Measurements from ENCODE around the gene SCN9A. TPM values are rescaled to one million over a fixed set of nuclear protein-coding genes. Genes with fewer than 3 reads are reported as not detected.
"Not testable (repeated sequence)": the region's sequence is repeated elsewhere in the genome, so short reads cannot be mapped to it uniquely, and the experiment has no call there.

The SCN9A gene
- polyA plus RNA-seq, 1 donor from 2014 or later: 10.4 TPM

DNA sequence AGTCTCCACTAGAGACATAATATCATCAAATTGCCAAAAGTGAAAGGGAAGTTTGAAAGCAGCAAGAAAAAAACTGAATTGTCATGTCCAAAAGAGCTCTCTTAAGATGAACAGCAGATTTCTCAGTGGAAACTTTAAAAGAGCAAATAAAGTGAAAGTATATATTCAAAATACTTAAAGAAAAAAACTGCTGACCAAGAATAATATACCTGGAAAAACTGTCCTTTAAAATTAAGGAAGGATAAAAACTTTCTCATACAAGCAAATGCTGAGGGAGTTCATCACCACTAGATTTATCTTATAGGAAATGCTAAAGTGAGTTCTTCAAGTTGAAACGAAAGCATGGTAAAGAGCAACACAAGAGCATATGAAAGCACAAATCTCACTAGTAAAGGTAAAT, 164.7 kb downstream of the SCN9A start:
- peaks cover 4% of the 10 kb centered on the region for H3K9me3 ChIP-seq (ENCODE audit: low read length)
- no peaks in the 10 kb centered on the region for H3K27me3 ChIP-seq (ENCODE audit: insufficient read depth, low read depth, low read length)
- no peaks in the 10 kb centered on the region for H3K36me3 ChIP-seq (ENCODE audit: insufficient read depth, low read length)
- TF ChIP-seq, protein P1, sequence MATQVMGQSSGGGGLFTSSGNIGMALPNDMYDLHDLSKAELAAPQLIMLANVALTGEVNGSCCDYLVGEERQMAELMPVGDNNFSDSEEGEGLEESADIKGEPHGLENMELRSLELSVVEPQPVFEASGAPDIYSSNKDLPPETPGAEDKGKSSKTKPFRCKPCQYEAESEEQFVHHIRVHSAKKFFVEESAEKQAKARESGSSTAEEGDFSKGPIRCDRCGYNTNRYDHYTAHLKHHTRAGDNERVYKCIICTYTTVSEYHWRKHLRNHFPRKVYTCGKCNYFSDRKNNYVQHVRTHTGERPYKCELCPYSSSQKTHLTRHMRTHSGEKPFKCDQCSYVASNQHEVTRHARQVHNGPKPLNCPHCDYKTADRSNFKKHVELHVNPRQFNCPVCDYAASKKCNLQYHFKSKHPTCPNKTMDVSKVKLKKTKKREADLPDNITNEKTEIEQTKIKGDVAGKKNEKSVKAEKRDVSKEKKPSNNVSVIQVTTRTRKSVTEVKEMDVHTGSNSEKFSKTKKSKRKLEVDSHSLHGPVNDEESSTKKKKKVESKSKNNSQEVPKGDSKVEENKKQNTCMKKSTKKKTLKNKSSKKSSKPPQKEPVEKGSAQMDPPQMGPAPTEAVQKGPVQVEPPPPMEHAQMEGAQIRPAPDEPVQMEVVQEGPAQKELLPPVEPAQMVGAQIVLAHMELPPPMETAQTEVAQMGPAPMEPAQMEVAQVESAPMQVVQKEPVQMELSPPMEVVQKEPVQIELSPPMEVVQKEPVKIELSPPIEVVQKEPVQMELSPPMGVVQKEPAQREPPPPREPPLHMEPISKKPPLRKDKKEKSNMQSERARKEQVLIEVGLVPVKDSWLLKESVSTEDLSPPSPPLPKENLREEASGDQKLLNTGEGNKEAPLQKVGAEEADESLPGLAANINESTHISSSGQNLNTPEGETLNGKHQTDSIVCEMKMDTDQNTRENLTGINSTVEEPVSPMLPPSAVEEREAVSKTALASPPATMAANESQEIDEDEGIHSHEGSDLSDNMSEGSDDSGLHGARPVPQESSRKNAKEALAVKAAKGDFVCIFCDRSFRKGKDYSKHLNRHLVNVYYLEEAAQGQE (IDR thresholded peaks at IDR 0.05; ENCODE audit: borderline replicate concordance): no peak
- TF ChIP-seq CTCF (IDR thresholded peaks at IDR 0.05; ENCODE audit: poor library complexity, severe bottlenecking) (no peak), SMC3 (conservative IDR thresholded peaks at IDR 0.05; ENCODE audit: poor library complexity) (no peak), EP300 (conservative IDR thresholded peaks at IDR 0.05; ENCODE audit: poor library complexity, severe bottlenecking) (no peak), MXI1 (conservative IDR thresholded peaks at IDR 0.05; ENCODE audit: poor library complexity, severe bottlenecking) (no peak), RAD21 (conservative IDR thresholded peaks at IDR 0.05) (no peak), POLR2AphosphoS5 (IDR thresholded peaks at IDR 0.05) (no peak), TAF1 (IDR thresholded peaks at IDR 0.05; ENCODE audit: low read depth) (no peak), EZH2 (IDR thresholded peaks at IDR 0.05; ENCODE audit: borderline replicate concordance, insufficient read depth, low read length, poor library complexity, severe bottlenecking) (no peak)
- no peaks in the 10 kb centered on the region for H4K20me1 ChIP-seq (ENCODE audit: insufficient read depth)
- H2AFZ ChIP-seq (ENCODE audit: low read depth, low read length): no peak overlapping the region
- no peaks in the 10 kb centered on the region for H3F3A ChIP-seq (ENCODE audit: insufficient read depth, low read length, poor library complexity, severe bottlenecking)
- no peaks in the 10 kb centered on the region for H3K9me2 ChIP-seq (ENCODE audit: insufficient read depth, low read length)
- no peak overlapping the region for H3K27ac ChIP-seq (ENCODE audit: low read length)
- no peaks in the 10 kb centered on the region for H3K79me2 ChIP-seq (replicated peaks; ENCODE audit: insufficient read depth, low read length)
- H3K4me2 ChIP-seq (ENCODE audit: low read length): no peak overlapping the region
- H3K4me3 ChIP-seq (ENCODE audit: low read length): no peak overlapping the region
- H3K9ac ChIP-seq (ENCODE audit: low read length): no peak overlapping the region

DNA sequence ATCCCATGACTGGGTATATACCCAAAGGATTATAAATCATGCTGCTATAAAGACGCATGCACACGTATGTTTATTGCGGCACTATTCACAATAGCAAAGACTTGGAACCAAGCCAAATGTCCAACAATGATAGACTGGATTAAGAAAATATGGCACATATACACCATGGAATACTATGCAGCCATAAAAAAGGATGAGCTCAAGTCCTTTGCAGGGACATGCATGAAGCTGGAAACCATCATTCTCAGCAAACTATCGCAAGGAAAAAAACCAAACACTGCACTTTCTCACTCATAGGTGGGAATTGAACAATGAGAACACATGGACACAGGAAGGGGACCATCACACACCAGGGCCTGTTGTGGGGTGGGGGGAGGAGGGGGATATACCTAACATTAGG, 165.8 kb downstream of the SCN9A start:
- H3K4me2 ChIP-seq (ENCODE audit: low read length); H3K9me3 ChIP-seq (ENCODE audit: low read length); H3K9me2 ChIP-seq (ENCODE audit: insufficient read depth, low read length); H3K79me2 ChIP-seq (replicated peaks; ENCODE audit: insufficient read depth, low read length); H3K4me3 ChIP-seq (ENCODE audit: low read length); H2AFZ ChIP-seq (ENCODE audit: low read depth, low read length); H4K20me1 ChIP-seq (ENCODE audit: insufficient read depth); H3K27me3 ChIP-seq (ENCODE audit: insufficient read depth, low read depth, low read length); H3F3A ChIP-seq (ENCODE audit: insufficient read depth, low read length, poor library complexity, severe bottlenecking); H3K36me3 ChIP-seq (ENCODE audit: insufficient read depth, low read length); H3K9ac ChIP-seq (ENCODE audit: low read length); H3K27ac ChIP-seq (ENCODE audit: low read length): not testable (repeated sequence)

- not testable (repeated sequence) for H4K20me1 ChIP-seq (ENCODE audit: insufficient read depth); H3K27ac ChIP-seq (ENCODE audit: low read length); H3K9ac ChIP-seq (ENCODE audit: low read length); H3K9me3 ChIP-seq (ENCODE audit: low read length); H3F3A ChIP-seq (ENCODE audit: insufficient read depth, low read length, poor library complexity, severe bottlenecking); H3K79me2 ChIP-seq (replicated peaks; ENCODE audit: insufficient read depth, low read length); H3K4me3 ChIP-seq (ENCODE audit: low read length); H3K9me2 ChIP-seq (ENCODE audit: insufficient read depth, low read length); H3K36me3 ChIP-seq (ENCODE audit: insufficient read depth, low read length); H2AFZ ChIP-seq (ENCODE audit: low read depth, low read length); H3K4me2 ChIP-seq (ENCODE audit: low read length); H3K27me3 ChIP-seq (ENCODE audit: insufficient read depth, low read depth, low read length)
These were observed 166.4 kb downstream of the SCN9A start for GRCh38 chr2:166209367-166209766.

GRCh38 chr2:166206153-166206552, 169.6 kb downstream of the SCN9A start:
- H3K79me2 ChIP-seq (replicated peaks; ENCODE audit: insufficient read depth, low read length); H3K36me3 ChIP-seq (ENCODE audit: insufficient read depth, low read length); H2AFZ ChIP-seq (ENCODE audit: low read depth, low read length): not testable (repeated sequence)

More at GRCh38 chr2:166206153-166206552, 169.6 kb downstream of the SCN9A start:
- H3K9me3 ChIP-seq (ENCODE audit: low read length); H3K9ac ChIP-seq (ENCODE audit: low read length); H3K4me2 ChIP-seq (ENCODE audit: low read length); H3F3A ChIP-seq (ENCODE audit: insufficient read depth, low read length, poor library complexity, severe bottlenecking); H3K9me2 ChIP-seq (ENCODE audit: insufficient read depth, low read length); H3K27me3 ChIP-seq (ENCODE audit: insufficient read depth, low read depth, low read length); H3K27ac ChIP-seq (ENCODE audit: low read length); H3K4me3 ChIP-seq (ENCODE audit: low read length); H4K20me1 ChIP-seq (ENCODE audit: insufficient read depth): not testable (repeated sequence)
